Heart left ventricle (tissue), 16 donors: Measurements from ENCODE around the gene RANBP3. TPM values are rescaled to one million over a fixed set of nuclear protein-coding genes. Genes with fewer than 3 reads are reported as not detected.
"Not testable (repeated sequence)": the region's sequence is repeated elsewhere in the genome, so short reads cannot be mapped to it uniquely, and the experiment has no call there.

Source experiments
- ATAC-seq, 4 donors: fragments of 200-7000 bp; cut with Tn5 transposase; one replicate each; pipeline ENCODE4 v1.9.1; 2020 to 2022; ENCODE audit warnings: moderate library complexity in 4 of 4, mild to moderate bottlenecking in 3 of 4, moderate number of reproducible peaks in 1 of 4
- DNase-seq, 5 donors: peaks; one replicate each; pipeline ENCODE4 v3.0.0-alpha.2; 2020
- H3K27ac ChIP-seq, 12 donors: fragments of 200-600 bp; sonication (generic) in 4 of 12; one replicate each; pipeline versions ENCODE4 v1.5.0 to v1.8.0; 2016 to 2022; ENCODE audit warnings: mild to moderate bottlenecking in 2 of 12
- H3K27me3 ChIP-seq, 9 donors: fragments of 200-600 bp; sonication (generic) in 2 of 9; one replicate each; pipeline versions ENCODE4 v1.5.1 to v1.8.0; 2016 to 2022; ENCODE audit warnings: mild to moderate bottlenecking in 3 of 9
- H3K36me3 ChIP-seq, 9 donors: fragments of 200-600 bp; sonication (generic) in 2 of 9; one replicate each; pipeline versions ENCODE4 v1.5.0 to v1.8.0; 2018 to 2022; ENCODE audit warnings: mild to moderate bottlenecking in 2 of 9
- H3K4me1 ChIP-seq, 12 donors: fragments of 200-600 bp; sonication (generic) in 4 of 12; one replicate each; pipeline versions ENCODE4 v1.5.0 to v1.8.0; 2016 to 2022; ENCODE audit warnings: mild to moderate bottlenecking in 3 of 12
- H3K4me3 ChIP-seq, 12 donors: fragments of 200-600 bp; sonication (generic) in 4 of 12; one replicate each; pipeline versions ENCODE4 v1.5.0 to v1.8.0; 2017 to 2022; ENCODE audit warnings: mild to moderate bottlenecking in 9 of 12, moderate library complexity in 4 of 12
- H3K9me3 ChIP-seq, 12 donors: fragments of 200-600 bp; sonication (generic) in 4 of 12; one replicate each; pipeline versions ENCODE4 v1.5.0 to v1.8.0; 2016 to 2022; ENCODE audit warnings: mild to moderate bottlenecking in 1 of 12
- CTCF ChIP-seq, 12 donors: fragments of 200-600 bp; sonication (generic) in 4 of 12; IDR thresholded peaks; one replicate each; pipeline versions ENCODE4 v1.5.0 to v1.8.0; 2018 to 2022; ENCODE audit warnings: antibody characterized with exemption in 12 of 12, mild to moderate bottlenecking in 5 of 12
- POLR2A ChIP-seq, 2 donors: fragments of 450-650 bp; IDR thresholded peaks; one replicate each; pipeline ENCODE4 v1.6.1; 2017; ENCODE audit warnings: antibody characterized with exemption in 2 of 2, mild to moderate bottlenecking in 2 of 2, moderate library complexity in 2 of 2
- WGBS, 4 donors: extraction: QIAGEN DNeasy Blood & Tissue Kit in 2 of 4; methylation state at CpG; one replicate each; pipeline versions ENCODE4 v1.1.5 to v1.1.7; 2013 to 2018; 5-methylcytosine and 5-hydroxymethylcytosine counted together
- intact Hi-C, 10 donors: fragments of 100-400 bp; cut with DNase I; formaldehyde crosslinking; loops; one replicate each; pipeline versions ENCODE4 v1.11.1 to v1.14.2; 2022
- polyA plus RNA-seq, 2 donors: library from polyadenylated mRNA; stranded (reverse); fragments of 200-250 nt; gene quantifications; one replicate each; pipeline ENCODE4 v1.2.3, GENCODE V29; 2013
- total RNA-seq, 9 donors: library from RNA; depleted of rRNA in 2 of 9; stranded (reverse); fragments of >200 nt in 2 of 9; fragmentation: NEBNext Ultra II Directional in 3 of 9; extraction: Animal tissue kit (Norgen Biotek cat#: 25700) in 3 of 9; gene quantifications; one replicate each; pipeline versions ENCODE4 v1.1.0 to v1.2.4, GENCODE V29; 2016 to 2023
- donor health status: ischemic (EF 13 %, LVEDD 7.1; RV severe dilation, severe dysfunction).
- donor health status: healthy with polysubstance abuse.
- donor health status: DM: no; HTN: yes; CAD: no.
- donor health status: DM: no; HTN: no; CAD: no.
- donor health status: ischemic (EF 25% LVEDD 6.9; RV normal size, moderate dysfunction).
- donor health status: ischemic (EF 25% LVEDD 5.7; RV mildly dilated, moderate dysfunction).
- donor health status: healthy.
- donor health status: DM: yes; HTN: yes; CAD: no.
- donor health status: ischemic (EF 35%, LVEDD 5.7; RV mildly dilated, moderate dysfunction).
- donor health status: nonischemic (EF 11% LVEDD 7.7; RV severe dilation, severe dysfunction).
- donor health status: DM: yes; HTN: yes; CAD: no.
- donor health status: PGD.
- donor health status: ischemic (EF 29% LVEDD 5.4; RV normal size, mild dysfunction).
- donor health status: nonischemic (EF 23%, LVEDD 6.1; RV moderate dilation, normal function).

The RANBP3 gene
- total and polyA plus RNA-seq, 11 donors = 29.4 to 80.7 (median 58.0) TPM

- no peak for TF ChIP-seq CTCF (IDR thresholded peaks at IDR 0.05)
- H3K27ac ChIP-seq = peak overlapping the region in 1 of 12 donors; percentile 13
- H3K9me3 ChIP-seq = no peaks in the 10 kb centered on the region
- H3K4me1 ChIP-seq = peaks cover 0 to 14% (median 9%) of the 10 kb centered on the region in 12 donors
- H3K36me3 ChIP-seq = no peaks in the 10 kb centered on the region
- H3K27me3 ChIP-seq = peaks cover 0 to 12% (median 0%) of the 10 kb centered on the region in 9 donors
- no peak for ATAC-seq
- intact Hi-C loops = loop anchor here in 2 of 10 donors (5.0 kb wide), 2 partner anchors 45 to 50 kb away; no protein-coding TSS in a partner anchor
- WGBS, 4 donors = 75 to 88% (median 83%) methylated on average over 6 to 8 of the region's 8 CpGs
- no peak for DNase-seq
- no peak overlapping the region for H3K4me3 ChIP-seq
These were observed 100.5 kb downstream of the RANBP3 start for GRCh38 chr19:5877427-5877826.

- H3K27me3 ChIP-seq, ATAC-seq, H3K36me3 ChIP-seq, DNase-seq, H3K4me1 ChIP-seq, H3K4me3 ChIP-seq, H3K27ac ChIP-seq, H3K9me3 ChIP-seq: not testable (repeated sequence)
- intact Hi-C loops = loop anchor here in 1 of 10 donors (5.0 kb wide), 1 partner anchor 37 kb away; the partner anchor contains the start of gene FUT6
- WGBS, 4 donors = 74 to 86% (median 82%) methylated on average over 7 of the region's 7 CpGs
These were observed 103.4 kb downstream of the RANBP3 start for GRCh38 chr19:5874496-5874895.

GRCh38 chr19:5873617-5874199 lies 104.2 kb downstream of the RANBP3 start:
- ATAC-seq (no peak), DNase-seq (no peak)
- WGBS, 4 donors = 82 to 90% (median 89%) methylated on average over 9 to 12 of the region's 12 CpGs
- intact Hi-C loops = loop anchor here in 1 of 10 donors (5.0 kb wide), 1 partner anchor 36 kb away; the partner anchor contains the start of gene FUT6
- H3K36me3 ChIP-seq = no peaks in the 10 kb centered on the region
- H3K4me3 ChIP-seq = no peak overlapping the region
- no peaks in the 10 kb centered on the region for H3K9me3 ChIP-seq
- no peak for TF ChIP-seq CTCF (IDR thresholded peaks at IDR 0.05)
- TF ChIP-seq POLR2A (IDR thresholded peaks at IDR 0.05) = no peak
- no peaks in the 10 kb centered on the region for H3K4me1 ChIP-seq
- no peak overlapping the region for H3K27ac ChIP-seq
- peaks cover 0 to 3% (median 0%) of the 10 kb centered on the region in 9 donors for H3K27me3 ChIP-seq

- H3K9me3 ChIP-seq = no peaks in the 10 kb centered on the region
- whole genome bisulfite sequencing, 4 donors = 61 to 65% (median 63%) methylated on average over 12 of the region's 12 CpGs
- ATAC-seq (peak in 3 of 4 donors; percentile 60 to 84 (median 62)), DNase-seq (peak in 1 of 5 donors; percentile 68)
- H3K36me3 ChIP-seq = no peaks in the 10 kb centered on the region
- H3K4me1 ChIP-seq = no peaks in the 10 kb centered on the region
- H3K27ac ChIP-seq = peak overlapping the region in 2 of 12 donors; percentile 20 to 43
- H3K4me3 ChIP-seq = no peak overlapping the region
- H3K27me3 ChIP-seq = no peaks in the 10 kb centered on the region
- no peak for TF ChIP-seq CTCF (IDR thresholded peaks at IDR 0.05)
- no peak for TF ChIP-seq POLR2A (IDR thresholded peaks at IDR 0.05)
- intact Hi-C loops = loop anchor here in 1 of 10 donors (5.0 kb wide), 1 partner anchor 34 kb away; the partner anchor contains the start of gene FUT6
These were observed 107.0 kb downstream of the RANBP3 start for GRCh38 chr19:5870986-5871394.
